ENCODE results near the gene ZNF35.

- TF ChIP-seq EZH2 (IDR thresholded peaks at IDR 0.05) = no peak
- no peak for TF ChIP-seq FOXP2 (optimal IDR thresholded peaks at IDR 0.05; ENCODE audit: control extremely low read depth, extremely low read length, insufficient read depth)
- TF ChIP-seq POLR2AphosphoS5 (IDR thresholded peaks at IDR 0.05; ENCODE audit: borderline replicate concordance, low read depth, low read length) = no peak
Measured at GRCh38 chr3:44632193-44632592, 16.3 kb upstream of the ZNF35 start.

Measured in SK-N-MC (cell line).